Endothelial cell of umbilical vein (primary cell): ENCODE results near the gene STAT4. TPM values are rescaled to one million over a fixed set of nuclear protein-coding genes. Genes with fewer than 3 reads are reported as not detected.

ENCODE experiments used
- BruUV-seq: library from RNA; stranded (reverse); fragments of 400-500 nt; replicated peaks from 2 replicates; lab custom pipeline; 2021; lab: Mats Ljungman, UMichigan
- CTCF ChIA-PET: fragments of 300-600, 350-600 bp; sonication (Branson Sonifier 250); formaldehyde crosslinking; loops from one replicate; lab custom pipeline; 2021; ENCODE audit warnings: antibody characterized with exemption, inconsistent platforms; lab: Charles Lee
- POLR2A ChIA-PET: fragments of 300-600, 350-600 bp; sonication (Branson Sonifier 250); formaldehyde crosslinking; loops from one replicate; lab custom pipeline; 2021; ENCODE audit warnings: antibody characterized with exemption, inconsistent platforms; lab: Charles Lee
- DNase-seq: peaks from one replicate; pipeline ENCODE4 v3.0.0-alpha.2; 2011; ENCODE audit warnings: low read depth, low spot score
- FAIRE-seq: peaks from 2 replicates; lab custom pipeline; 2011; peaks lifted over from hg19 to GRCh38; lab: Jason Lieb, UNC
- H2AFZ ChIP-seq: 2 replicates; pipeline ENCODE4 v1.6.0; 2012; ENCODE audit warnings: low read depth, low read length, control low read depth, inconsistent platforms
- H3K27ac ChIP-seq: 2 replicates; pipeline ENCODE4 v1.5.1; 2011; ENCODE audit warnings: low read depth, mild to moderate bottlenecking, control low read depth, low read length, moderate library complexity; ENCODE audit not compliant: insufficient read depth
- H3K27me3 ChIP-seq, 2 experiments: 2 replicates each; pipeline versions ENCODE4 v1.6.0 to v1.6.1; 2011; ENCODE audit warnings: low read length in 2 of 2, mixed read lengths in 1 of 2; ENCODE audit not compliant: control insufficient read depth in 2 of 2, insufficient read depth in 2 of 2
- H3K36me3 ChIP-seq, 2 experiments: 2 replicates in 1 of 2; 3 replicates in 1 of 2; pipeline ENCODE4 v1.5.1; 2011; ENCODE audit warnings: low read length in 2 of 2, mild to moderate bottlenecking in 1 of 2, moderate library complexity in 1 of 2; ENCODE audit not compliant: control insufficient read depth in 2 of 2, insufficient read depth in 2 of 2; ENCODE audit errors: extremely low read depth in 1 of 2
- H3K4me1 ChIP-seq: 3 replicates; pipeline ENCODE4 v1.5.1; 2011; ENCODE audit warnings: mild to moderate bottlenecking, low read length; ENCODE audit not compliant: control insufficient read depth, insufficient read depth; ENCODE audit errors: extremely low read depth
- H3K4me2 ChIP-seq: 2 replicates; pipeline ENCODE4 v1.6.1; 2011; ENCODE audit warnings: low read length, control low read depth, mixed read lengths; ENCODE audit not compliant: insufficient read depth
- H3K4me3 ChIP-seq, 3 experiments: fragments of 200-600 bp in 1 of 3; sonication (generic), shearing (Covaris generic) in 1 of 3; replicated peaks in 1 of 3; 2 replicates each; pipeline ENCODE4 v1.5.1; 2011 to 2016; ENCODE audit warnings: control low read depth in 3 of 3, low read length in 3 of 3, mild to moderate bottlenecking in 2 of 3, inconsistent platforms in 1 of 3, low read depth in 1 of 3, moderate library complexity in 1 of 3; ENCODE audit not compliant: insufficient read depth in 1 of 3
- H3K79me2 ChIP-seq: 2 replicates; pipeline ENCODE4 v1.6.0; 2012; ENCODE audit warnings: low read length, inconsistent platforms; ENCODE audit not compliant: control insufficient read depth, insufficient read depth
- H3K9ac ChIP-seq: replicated peaks from 2 replicates; pipeline ENCODE3; 2011; ENCODE audit warnings: low read length, control low read depth; ENCODE audit not compliant: insufficient read depth; ENCODE audit errors: extremely low read depth
- H3K9me1 ChIP-seq: replicated peaks from 3 replicates; pipeline ENCODE4 v1.6.0; 2011; ENCODE audit warnings: mild to moderate bottlenecking, low read length; ENCODE audit not compliant: control insufficient read depth, insufficient read depth; ENCODE audit errors: extremely low read depth
- H3K9me3 ChIP-seq: replicated peaks from 2 replicates; pipeline ENCODE4 v1.5.1; 2012; ENCODE audit warnings: low read length, inconsistent platforms; ENCODE audit not compliant: control insufficient read depth, insufficient read depth
- H4K20me1 ChIP-seq: replicated peaks from 2 replicates; pipeline ENCODE3; 2011; ENCODE audit warnings: mild to moderate bottlenecking, low read length; ENCODE audit not compliant: control insufficient read depth, insufficient read depth; ENCODE audit errors: extremely low read depth
- GATA2 ChIP-seq: IDR thresholded peaks from 2 replicates; pipeline ENCODE4 v1.7.0; 2011; ENCODE audit warnings: low read depth, mild to moderate bottlenecking, moderate library complexity, mixed read lengths, low read length; ENCODE audit not compliant: insufficient read length, insufficient read depth
- MYC ChIP-seq: IDR thresholded peaks from one replicate; pipeline ENCODE4 v1.6.1; 2011; ENCODE audit warnings: mild to moderate bottlenecking, low read depth, low read length
- dilution Hi-C: fragments of 300-500 bp; cut with MboI; formaldehyde crosslinking; loops from one replicate; pipeline ENCODE4 v1.15.0; 2019; ENCODE audit warnings: low sequenced_read_pairs; ENCODE audit not compliant: extremely low pct_ligation_motif_present
- intact Hi-C: fragments of 100-400 bp; cut with micrococcal nuclease; formaldehyde crosslinking; loops from one replicate; pipeline ENCODE4 v1.10.0; 2022
- polyA plus RNA-seq, 4 experiments: library from polyadenylated mRNA; depleted of rRNA in 3 of 4; stranded (reverse) in 3 of 4; unstranded in 1 of 4; fragments of >200 nt; gene quantifications; 2 replicates each; pipeline versions ENCODE4 v1.2.1 to v1.2.3, GENCODE V29; 2011 to 2012; ENCODE audit warnings: missing spikeins in 1 of 4
- total RNA-seq: library from RNA; stranded (reverse); gene quantifications from 2 replicates; pipeline ENCODE4 v1.2.3, GENCODE V29; 2021
- TF ChIP-seq, protein P1 (sequence below), 2 donors: IDR thresholded peaks; 1 replicate in 1 of 2; 2 replicates in 1 of 2; pipeline ENCODE4 v1.5.1; 2011; ENCODE audit warnings: low read length in 2 of 2, mild to moderate bottlenecking in 2 of 2, moderate library complexity in 2 of 2, control low read depth in 1 of 2, inconsistent platforms in 1 of 2, low read depth in 1 of 2; ENCODE audit not compliant: insufficient read depth in 1 of 2; ENCODE audit errors: extremely low read depth in 1 of 2

STAT4 gene
- total and polyA plus RNA-seq, 2 donors (not counting 3 experiments of a cell fraction or from before 2014, with no cell fraction given), result 0.46 to 1.2 TPM

DNA sequence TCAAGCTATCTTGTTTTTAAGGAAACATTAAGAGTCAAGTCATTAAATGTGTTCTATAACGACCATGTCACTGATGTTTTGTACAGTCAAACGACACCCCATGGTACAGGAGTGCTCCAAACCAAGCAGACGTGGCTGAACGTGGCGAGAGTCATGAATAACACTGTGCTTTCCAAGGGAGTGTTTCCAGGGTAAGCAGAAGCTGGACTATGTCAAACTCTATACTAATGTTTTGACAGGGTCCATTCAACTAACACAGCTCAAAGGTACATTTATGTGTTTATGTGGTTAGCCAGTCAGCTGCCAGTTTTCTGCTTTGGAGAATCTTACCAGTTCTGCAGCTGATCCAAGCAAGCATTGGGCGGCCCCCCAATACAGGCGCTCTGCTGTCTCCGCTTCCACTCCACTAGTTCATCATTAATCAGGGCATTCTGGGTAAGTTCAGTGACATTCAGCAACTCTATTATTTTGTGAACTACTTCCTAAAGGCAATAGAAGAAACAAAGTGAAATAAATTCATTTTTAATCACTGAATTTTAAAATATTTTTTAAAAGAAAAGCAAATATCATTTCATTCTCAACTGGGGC lies 153.2 kb downstream of the STAT4 start:
- H3K9me1 ChIP-seq, result no peaks in the 10 kb centered on the region
- H3K79me2 ChIP-seq, result no peaks in the 10 kb centered on the region
- ChIA-PET CTCF (interaction anchor here (0.9 to 1.3 kb wide), 2 partner anchors 30 to 158 kb away, joined by 3 to 6 read pairs; no protein-coding TSS in a partner anchor), POLR2A (no interaction called here)
- no peak overlapping the region for H3K4me2 ChIP-seq
- no peak overlapping the region for H2AFZ ChIP-seq
- DNase-seq (no peak), FAIRE-seq (no peak)
- H3K27ac ChIP-seq, result no peak overlapping the region
- H3K9ac ChIP-seq, result no peak overlapping the region
- no TSS peak for BruUV-seq
- H3K4me3 ChIP-seq, result no peak overlapping the region
- H3K36me3 ChIP-seq, result peaks cover 28 to 61% of the 10 kb centered on the region in 2 experiments
- dilution Hi-C loops (no loop called here), intact Hi-C loops (loop anchor here (2.0 kb wide), 1 partner anchor 157 kb away; no protein-coding TSS in a partner anchor)
- no peaks in the 10 kb centered on the region for H3K4me1 ChIP-seq
- H4K20me1 ChIP-seq, result no peaks in the 10 kb centered on the region
- TF ChIP-seq, protein P1, sequence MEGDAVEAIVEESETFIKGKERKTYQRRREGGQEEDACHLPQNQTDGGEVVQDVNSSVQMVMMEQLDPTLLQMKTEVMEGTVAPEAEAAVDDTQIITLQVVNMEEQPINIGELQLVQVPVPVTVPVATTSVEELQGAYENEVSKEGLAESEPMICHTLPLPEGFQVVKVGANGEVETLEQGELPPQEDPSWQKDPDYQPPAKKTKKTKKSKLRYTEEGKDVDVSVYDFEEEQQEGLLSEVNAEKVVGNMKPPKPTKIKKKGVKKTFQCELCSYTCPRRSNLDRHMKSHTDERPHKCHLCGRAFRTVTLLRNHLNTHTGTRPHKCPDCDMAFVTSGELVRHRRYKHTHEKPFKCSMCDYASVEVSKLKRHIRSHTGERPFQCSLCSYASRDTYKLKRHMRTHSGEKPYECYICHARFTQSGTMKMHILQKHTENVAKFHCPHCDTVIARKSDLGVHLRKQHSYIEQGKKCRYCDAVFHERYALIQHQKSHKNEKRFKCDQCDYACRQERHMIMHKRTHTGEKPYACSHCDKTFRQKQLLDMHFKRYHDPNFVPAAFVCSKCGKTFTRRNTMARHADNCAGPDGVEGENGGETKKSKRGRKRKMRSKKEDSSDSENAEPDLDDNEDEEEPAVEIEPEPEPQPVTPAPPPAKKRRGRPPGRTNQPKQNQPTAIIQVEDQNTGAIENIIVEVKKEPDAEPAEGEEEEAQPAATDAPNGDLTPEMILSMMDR (IDR thresholded peaks at IDR 0.05; ENCODE audit: extremely low read depth in 1 of 2, insufficient read depth in 1 of 2, low read depth in 1 of 2, low read length in 2 of 2), result no peak
- TF ChIP-seq GATA2, result no peak
- H3K27me3 ChIP-seq, result no peaks in the 10 kb centered on the region
- H3K9me3 ChIP-seq, result no peaks in the 10 kb centered on the region

- FAIRE-seq (no peak), DNase-seq (no peak)
- Histone ChIP-seq H3K36me3 (peaks cover 26 to 58% of the 10 kb centered on the region in 2 experiments), H4K20me1 (no peaks in the 10 kb centered on the region), H3K27ac (no peak overlapping the region), H3K27me3 (no peaks in the 10 kb centered on the region), H3K9me1 (no peaks in the 10 kb centered on the region), H3K4me2 (no peak overlapping the region), H3K79me2 (no peaks in the 10 kb centered on the region), H3K9me3 (no peaks in the 10 kb centered on the region), H3K4me1 (no peaks in the 10 kb centered on the region), H2AFZ (no peak overlapping the region), H3K9ac (no peak overlapping the region), H3K4me3 (no peak overlapping the region)
- dilution Hi-C loops (no loop called here), intact Hi-C loops (loop anchor here (1.0 to 2.0 kb wide), 4 partner anchors 11 to 158 kb away; no protein-coding TSS in a partner anchor)
- POLR2A ChIA-PET, result no interaction called here
- CTCF ChIA-PET, result interaction anchor here (1.3 kb wide), 1 partner anchor 158 kb away, joined by 6 read pairs; no protein-coding TSS in a partner anchor
- BruUV-seq, result no TSS peak
- TF ChIP-seq GATA2, result no peak
- TF ChIP-seq MYC, result no peak
Observed at GRCh38 chr2:190996947-190997346, 153.8 kb downstream of the STAT4 start.
